HG03575 (cell line): ENCODE results near the gene GJB3.
"Not testable (repeated sequence)": the region's sequence is repeated elsewhere in the genome, so short reads cannot be mapped to it uniquely, and the experiment has no call there.

Source experiments
- ATAC-seq: cut with Tn5 transposase; IDR thresholded peaks from one replicate; pipeline ENCODE4 v1.9.1; 2021; ENCODE audit not compliant: unreplicated experiment, insufficient number of reproducible peaks, low FRiP score; ENCODE audit errors: extremely low read depth

GJB3 gene

GRCh38 chr1:34810781-34811180, 29.8 kb downstream of the GJB3 start:
- ATAC-seq = not testable (repeated sequence)

- ATAC-seq = no peak
Measured at GRCh38 chr1:34816332-34816731, 35.3 kb downstream of the GJB3 start.

- no peak for ATAC-seq
Measured at GRCh38 chr1:34816778-34817177, 35.8 kb downstream of the GJB3 start.

- not testable (repeated sequence) for ATAC-seq
Measured at GRCh38 chr1:34818862-34819261, 37.8 kb downstream of the GJB3 start.

GRCh38 chr1:34822202-34822601, 41.2 kb downstream of the GJB3 start:
- no peak for ATAC-seq

- no peak for ATAC-seq
Measured at GRCh38 chr1:34824817-34825454, 43.9 kb downstream of the GJB3 start.

GRCh38 chr1:34825455-34826091, 44.6 kb downstream of the GJB3 start:
- no peak for ATAC-seq

GRCh38 chr1:34827341-34827941, 46.4 kb downstream of the GJB3 start:
- ATAC-seq = no peak

- ATAC-seq = no peak
Measured at GRCh38 chr1:34828611-34829010, 47.6 kb downstream of the GJB3 start.

- ATAC-seq = no peak
Measured at GRCh38 chr1:34829250-34829649, 48.2 kb downstream of the GJB3 start.

GRCh38 chr1:34831721-34832246, 50.8 kb downstream of the GJB3 start:
- ATAC-seq = no peak

GRCh38 chr1:34833711-34834110, 52.7 kb downstream of the GJB3 start:
- ATAC-seq = no peak
